ENCODE results near the gene SEC23A. TPM values are rescaled to one million over a fixed set of nuclear protein-coding genes. Genes with fewer than 3 reads are reported as not detected.
"Not testable (repeated sequence)": the region's sequence is repeated elsewhere in the genome, so short reads cannot be mapped to it uniquely, and the experiment has no call there.

The SEC23A gene
- total and polyA plus RNA-seq, 11 donors, result 14.1 to 116 (median 82.5) TPM

- intact Hi-C loops (cut with DNase I), result loop anchor here in 8 of 10 donors (5.0 to 10.0 kb wide), 8 partner anchors 73 to 333 kb away; partner anchors contain the start of genes TRAPPC6B (in 4 of the 8), PNN (in 3 of the 8) and FBXO33 (in 1 of the 8)
- TF ChIP-seq POLR2A (IDR thresholded peaks at IDR 0.05), result no peak
- TF ChIP-seq CTCF (IDR thresholded peaks at IDR 0.05), result no peak
- Histone ChIP-seq H3K4me1 (peaks cover 2 to 71% (median 40%) of the 10 kb centered on the region in 12 donors), H3K27ac (no peak overlapping the region), H3K27me3 (no peaks in the 10 kb centered on the region), H3K36me3 (peaks cover 0 to 17% (median 15%) of the 10 kb centered on the region in 9 donors), H3K4me3 (no peak overlapping the region), H3K9me3 (no peaks in the 10 kb centered on the region)
- no peak for ATAC-seq
- DNase-seq, result no peak
These were observed 3.3 kb downstream of the SEC23A start for GRCh38 chr14:39099748-39100147.

- intact Hi-C loops (cut with DNase I); H3K27ac ChIP-seq; ATAC-seq; H3K4me3 ChIP-seq; H3K27me3 ChIP-seq; H3K9me3 ChIP-seq; DNase-seq: not testable (repeated sequence)
- H3K36me3 ChIP-seq, result peaks cover 0 to 22% (median 19%) of the 10 kb centered on the region in 9 donors
- H3K4me1 ChIP-seq, result peaks cover 2 to 66% (median 37%) of the 10 kb centered on the region in 12 donors
- 90 to 97% (median 94%) methylated on average over 10 of the region's 10 CpGs for WGBS, 4 donors
These were observed 3.8 kb downstream of the SEC23A start for GRCh38 chr14:39099215-39099614.

GRCh38 chr14:39097159-39097558 lies 5.9 kb downstream of the SEC23A start:
- H3K27me3 ChIP-seq, result no peaks in the 10 kb centered on the region
- peaks cover 0 to 42% (median 38%) of the 10 kb centered on the region in 9 donors for H3K36me3 ChIP-seq
- peaks cover 0 to 59% (median 31%) of the 10 kb centered on the region in 12 donors for H3K4me1 ChIP-seq
- H3K27ac ChIP-seq, result peak overlapping the region in 2 of 12 donors; percentile 16 to 38
- ATAC-seq (peak in 2 of 4 donors; percentile 55 to 65), DNase-seq (no peak)
- WGBS, 4 donors, result 18 to 25% (median 20%) methylated on average over 3 of the region's 3 CpGs
- no peaks in the 10 kb centered on the region for H3K9me3 ChIP-seq
- TF ChIP-seq POLR2A (IDR thresholded peaks at IDR 0.05) (no peak), CTCF (IDR thresholded peaks at IDR 0.05) (no peak)
- no peak overlapping the region for H3K4me3 ChIP-seq
- intact Hi-C loops (cut with DNase I), result no loop called here

GRCh38 chr14:39094515-39094914 lies 8.5 kb downstream of the SEC23A start:
- DNase-seq (no peak), ATAC-seq (no peak)
- 64 to 97% (median 90%) methylated on average over 3 of the region's 3 CpGs for WGBS, 4 donors
- no peak for TF ChIP-seq POLR2A (IDR thresholded peaks at IDR 0.05)
- TF ChIP-seq CTCF (IDR thresholded peaks at IDR 0.05), result no peak
- H3K27me3 ChIP-seq, result no peaks in the 10 kb centered on the region
- H3K27ac ChIP-seq, result no peak overlapping the region
- intact Hi-C loops (cut with DNase I), result no loop called here
- peaks cover 0 to 68% (median 64%) of the 10 kb centered on the region in 9 donors for H3K36me3 ChIP-seq
- H3K9me3 ChIP-seq, result no peaks in the 10 kb centered on the region
- H3K4me3 ChIP-seq, result no peak overlapping the region
- H3K4me1 ChIP-seq, result peaks cover 0 to 33% (median 17%) of the 10 kb centered on the region in 12 donors

- TF ChIP-seq CTCF (IDR thresholded peaks at IDR 0.05) (no peak), POLR2A (IDR thresholded peaks at IDR 0.05) (no peak)
- Histone ChIP-seq H3K4me3 (no peak overlapping the region), H3K9me3 (no peaks in the 10 kb centered on the region), H3K27me3 (no peaks in the 10 kb centered on the region), H3K36me3 (peaks cover 0 to 95% (median 92%) of the 10 kb centered on the region in 9 donors), H3K4me1 (peaks cover 0 to 7% (median 0%) of the 10 kb centered on the region in 12 donors), H3K27ac (no peak overlapping the region)
- DNase-seq (no peak), ATAC-seq (no peak)
- intact Hi-C loops (cut with DNase I), result no loop called here
- 85 to 92% (median 88%) methylated on average over 1 of the region's 1 CpG for WGBS, 4 donors
These were observed 11.3 kb downstream of the SEC23A start for GRCh38 chr14:39091716-39092115.

All from heart left ventricle (tissue), 16 donors.